Measurements from ENCODE around the gene ARMC5. TPM values are rescaled to one million over a fixed set of nuclear protein-coding genes. Genes with fewer than 3 reads are reported as not detected.
A peak's percentile ranks its signal among the peaks of the same experiment; 100 is the strongest.

The ARMC5 gene
- total RNA-seq, 1 experiment from 2014 or later, result 11.8 TPM

DNA sequence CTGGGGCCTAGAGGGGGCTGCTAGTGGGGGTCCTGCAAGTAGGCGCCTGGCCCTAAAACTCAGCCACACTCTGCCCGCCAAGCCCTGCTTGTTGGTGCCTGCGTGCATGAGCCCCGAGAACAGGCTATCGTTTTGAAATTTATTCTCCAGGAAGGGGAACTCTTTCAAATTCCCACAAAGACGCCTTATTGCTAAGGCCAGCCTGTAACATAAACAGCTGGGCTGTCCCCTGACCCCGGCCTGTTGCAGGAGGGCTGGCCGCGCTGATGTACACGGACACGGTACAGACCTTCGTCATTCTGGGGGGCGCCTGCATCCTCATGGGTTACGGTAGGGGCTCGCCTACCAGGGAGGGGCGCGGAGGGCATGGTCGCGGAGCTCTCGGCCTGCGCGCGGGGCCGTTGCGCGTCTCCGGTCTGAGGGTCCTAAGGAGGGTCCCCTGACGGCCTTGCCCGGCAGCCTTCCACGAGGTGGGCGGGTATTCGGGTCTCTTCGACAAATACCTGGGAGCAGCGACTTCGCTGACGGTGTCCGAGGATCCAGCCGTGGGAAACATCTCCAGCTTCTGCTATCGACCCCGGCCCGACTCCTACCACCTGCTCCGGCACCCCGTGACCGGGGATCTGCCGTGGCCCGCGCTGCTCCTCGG, 27.9 kb downstream of the ARMC5 start:
- ChIA-PET CTCF (interaction anchor here (1.4 kb wide), 1 partner anchor 14 kb away, joined by 3 read pairs; no protein-coding TSS in a partner anchor), POLR2A (no interaction called here), RAD21 (ENCODE audit: low non-redundant PET in 1 of 2, low total read pairs in 2 of 2, uncharacterized antibody in 2 of 2, unreplicated experiment in 2 of 2) (no interaction called here)
- Histone ChIP-seq H3K4me2 (ENCODE audit: low read length) (peak overlapping the region; percentile 97), H3K9ac (ENCODE audit: low read length) (peak overlapping the region; percentile 54), H2AFZ (ENCODE audit: low read depth, low read length, poor library complexity, severe bottlenecking) (no peak overlapping the region), H3K4me1 (ENCODE audit: control insufficient read depth in 1 of 2, insufficient read depth in 2 of 2, low read length in 2 of 2) (peaks cover 7 to 20% of the 10 kb centered on the region in 2 experiments; a peak in 3 of 4 replicates), H3K27me3 (ENCODE audit: insufficient read depth, low read length) (no peaks in the 10 kb centered on the region), H3K9me2 (ENCODE audit: insufficient read depth) (no peaks in the 10 kb centered on the region), H3K4me3 (replicated peaks in 1 of 2; ENCODE audit: low read depth in 1 of 2, low read length in 2 of 2) (peak overlapping the region; percentile 54 to 59), H3K9me3 (ENCODE audit: control insufficient read depth in 1 of 2, insufficient read depth in 1 of 2, low read depth in 1 of 2, low read length in 2 of 2) (no peaks in the 10 kb centered on the region), H3K36me3 (ENCODE audit: control insufficient read depth in 1 of 2, insufficient read depth in 2 of 2, low read length in 2 of 2) (no peaks in the 10 kb centered on the region; a peak in 1 of 4 replicates), H3K27ac (ENCODE audit: low read depth, low read length) (peak overlapping the region; percentile 28; the same call in 1 of the 2 replicates), H3K79me2 (ENCODE audit: insufficient read depth, low read length) (no peaks in the 10 kb centered on the region), H4K20me1 (ENCODE audit: insufficient read depth) (no peaks in the 10 kb centered on the region)
- DNase-seq (ENCODE audit: low read depth, low spot score) (no peak), ATAC-seq (peak; percentile 13)
- intact Hi-C loops (cut with micrococcal nuclease), result no loop called here
- BruUV-seq (replicated peaks), result no TSS peak
- TF ChIP-seq POLR2A (IDR thresholded peaks at IDR 0.05; ENCODE audit: borderline replicate concordance, extremely low read depth, insufficient read depth, insufficient read length), result no peak
- TF ChIP-seq, protein P1, sequence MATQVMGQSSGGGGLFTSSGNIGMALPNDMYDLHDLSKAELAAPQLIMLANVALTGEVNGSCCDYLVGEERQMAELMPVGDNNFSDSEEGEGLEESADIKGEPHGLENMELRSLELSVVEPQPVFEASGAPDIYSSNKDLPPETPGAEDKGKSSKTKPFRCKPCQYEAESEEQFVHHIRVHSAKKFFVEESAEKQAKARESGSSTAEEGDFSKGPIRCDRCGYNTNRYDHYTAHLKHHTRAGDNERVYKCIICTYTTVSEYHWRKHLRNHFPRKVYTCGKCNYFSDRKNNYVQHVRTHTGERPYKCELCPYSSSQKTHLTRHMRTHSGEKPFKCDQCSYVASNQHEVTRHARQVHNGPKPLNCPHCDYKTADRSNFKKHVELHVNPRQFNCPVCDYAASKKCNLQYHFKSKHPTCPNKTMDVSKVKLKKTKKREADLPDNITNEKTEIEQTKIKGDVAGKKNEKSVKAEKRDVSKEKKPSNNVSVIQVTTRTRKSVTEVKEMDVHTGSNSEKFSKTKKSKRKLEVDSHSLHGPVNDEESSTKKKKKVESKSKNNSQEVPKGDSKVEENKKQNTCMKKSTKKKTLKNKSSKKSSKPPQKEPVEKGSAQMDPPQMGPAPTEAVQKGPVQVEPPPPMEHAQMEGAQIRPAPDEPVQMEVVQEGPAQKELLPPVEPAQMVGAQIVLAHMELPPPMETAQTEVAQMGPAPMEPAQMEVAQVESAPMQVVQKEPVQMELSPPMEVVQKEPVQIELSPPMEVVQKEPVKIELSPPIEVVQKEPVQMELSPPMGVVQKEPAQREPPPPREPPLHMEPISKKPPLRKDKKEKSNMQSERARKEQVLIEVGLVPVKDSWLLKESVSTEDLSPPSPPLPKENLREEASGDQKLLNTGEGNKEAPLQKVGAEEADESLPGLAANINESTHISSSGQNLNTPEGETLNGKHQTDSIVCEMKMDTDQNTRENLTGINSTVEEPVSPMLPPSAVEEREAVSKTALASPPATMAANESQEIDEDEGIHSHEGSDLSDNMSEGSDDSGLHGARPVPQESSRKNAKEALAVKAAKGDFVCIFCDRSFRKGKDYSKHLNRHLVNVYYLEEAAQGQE (IDR thresholded peaks at IDR 0.05; ENCODE audit: low read depth), result no peak
- no peak for TF ChIP-seq POLR2AphosphoS5 (IDR thresholded peaks at IDR 0.05; ENCODE audit: low read depth, low read length)
- TF ChIP-seq, protein P2, sequence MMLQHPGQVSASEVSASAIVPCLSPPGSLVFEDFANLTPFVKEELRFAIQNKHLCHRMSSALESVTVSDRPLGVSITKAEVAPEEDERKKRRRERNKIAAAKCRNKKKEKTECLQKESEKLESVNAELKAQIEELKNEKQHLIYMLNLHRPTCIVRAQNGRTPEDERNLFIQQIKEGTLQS (IDR thresholded peaks at IDR 0.05), result no peak
- TF ChIP-seq SRF (IDR thresholded peaks at IDR 0.05; ENCODE audit: low read depth), result no peak
- no peak for TF ChIP-seq ZFX (IDR thresholded peaks at IDR 0.05)
- TF ChIP-seq EZH2phosphoT487 (IDR thresholded peaks at IDR 0.05; ENCODE audit: borderline replicate concordance), result no peak
- no peak for TF ChIP-seq FOSL1 (IDR thresholded peaks at IDR 0.05; ENCODE audit: low read depth)
- no peak for TF ChIP-seq ELF1 (IDR thresholded peaks at IDR 0.05; ENCODE audit: borderline replicate concordance, low read depth)
- no peak for TF ChIP-seq EGR1 (IDR thresholded peaks at IDR 0.05; ENCODE audit: low read depth)
- TF ChIP-seq TCF7L2 (IDR thresholded peaks at IDR 0.05; ENCODE audit: borderline replicate concordance, extremely low read depth, insufficient read depth, insufficient read length), result no peak
- TF ChIP-seq CEBPB (IDR thresholded peaks at IDR 0.05; ENCODE audit: low read depth), result no peak
- no peak for TF ChIP-seq CTCF (IDR thresholded peaks at IDR 0.05 in 2 of 3, conservative IDR thresholded peaks at IDR 0.05 in 1 of 3; ENCODE audit: borderline replicate concordance in 1 of 3, insufficient read depth in 1 of 3, low read depth in 2 of 3, low read length in 2 of 3)
- TF ChIP-seq YY1 (IDR thresholded peaks at IDR 0.05; ENCODE audit: extremely low read depth, insufficient replicate concordance, low read depth, low read length), result no peak
- TF ChIP-seq SP1 (IDR thresholded peaks at IDR 0.05; ENCODE audit: low read depth), result no peak
- no peak for TF ChIP-seq JUND (IDR thresholded peaks at IDR 0.05)

Data from HCT116 (cell line).